IMR-90 (cell line): ENCODE results near the gene TMEM130. TPM values are rescaled to one million over a fixed set of nuclear protein-coding genes. Genes with fewer than 3 reads are reported as not detected.

Experiments
- ATAC-seq: fragments of 200-7000 bp; cut with Tn5 transposase; 2 replicates; pipeline ENCODE4 v1.9.1; 2020; ENCODE audit warnings: low read depth, mild to moderate bottlenecking, moderate library complexity
- BruUV-seq: library from RNA; stranded (reverse); fragments of 400-500 nt; replicated peaks from 2 replicates; lab custom pipeline; 2021; lab: Mats Ljungman, UMichigan
- CTCF ChIA-PET: fragments of 300-600 bp; formaldehyde crosslinking; extraction: SDS; loops from one replicate; lab custom pipeline; 2021; ENCODE audit warnings: antibody characterized with exemption; lab: Yijun Ruan, JAX
- POLR2A ChIA-PET: fragments of 300-600 bp; sonication (Branson Sonifier 250); formaldehyde crosslinking; loops from one replicate; lab custom pipeline; 2022; ENCODE audit warnings: antibody characterized with exemption; ENCODE audit not compliant: unreplicated experiment; lab: Charles Lee
- DNase-seq: peaks from one replicate; pipeline ENCODE4 v3.0.0; 2013
- H2AFZ ChIP-seq: replicated peaks from 2 replicates; pipeline ENCODE3; 2013; ENCODE audit warnings: low read length, mild to moderate bottlenecking; ENCODE audit not compliant: poor library complexity
- H2AK5ac ChIP-seq: 2 replicates; pipeline ENCODE4 v1.6.1; 2013; ENCODE audit warnings: low read depth, low read length, inconsistent platforms
- H2AK9ac ChIP-seq: replicated peaks from 2 replicates; pipeline ENCODE3; 2013; ENCODE audit warnings: mild to moderate bottlenecking, low read depth, low read length, moderate library complexity; ENCODE audit not compliant: poor library complexity
- H2BK120ac ChIP-seq: 2 replicates; pipeline ENCODE4 v1.6.1; 2013; ENCODE audit warnings: low read depth, low read length, inconsistent platforms
- H2BK15ac ChIP-seq: 3 replicates; pipeline ENCODE4 v1.6.1; 2013; ENCODE audit warnings: low read depth, low read length, inconsistent platforms
- H2BK20ac ChIP-seq: 2 replicates; pipeline ENCODE4 v1.6.1; 2013; ENCODE audit warnings: low read depth, mild to moderate bottlenecking, inconsistent platforms, low read length, moderate library complexity
- H2BK5ac ChIP-seq: 2 replicates; pipeline ENCODE4 v1.6.1; 2013; ENCODE audit warnings: mild to moderate bottlenecking, low read depth, low read length, inconsistent platforms; ENCODE audit not compliant: poor library complexity, severe bottlenecking
- H3K14ac ChIP-seq: replicated peaks from 2 replicates; pipeline ENCODE4 v1.6.1; 2013; ENCODE audit warnings: low read depth, low read length, inconsistent platforms
- H3K18ac ChIP-seq: 2 replicates; pipeline ENCODE4 v1.6.1; 2013; ENCODE audit warnings: low read depth, low read length, control low read depth
- H3K23ac ChIP-seq: 2 replicates; pipeline ENCODE4 v1.6.1; 2013; ENCODE audit warnings: low read depth, low read length, inconsistent platforms
- H3K27ac ChIP-seq: 2 replicates; pipeline ENCODE4 v1.5.1; 2013; ENCODE audit warnings: mild to moderate bottlenecking, control low read depth, low read length; ENCODE audit not compliant: insufficient read depth
- H3K27me3 ChIP-seq: 2 replicates; pipeline ENCODE4 v1.6.1; 2013; ENCODE audit warnings: low read length; ENCODE audit not compliant: control insufficient read depth, insufficient read depth
- H3K36me3 ChIP-seq: 2 replicates; pipeline ENCODE4 v1.6.1; 2013; ENCODE audit warnings: low read length, mixed read lengths; ENCODE audit not compliant: control insufficient read depth, insufficient read depth
- H3K4ac ChIP-seq: 2 replicates; pipeline ENCODE4 v1.6.1; 2013; ENCODE audit warnings: low read depth, low read length, inconsistent platforms
- H3K4me1 ChIP-seq: 2 replicates; pipeline ENCODE4 v1.6.1; 2013; ENCODE audit warnings: low read length, mixed read lengths; ENCODE audit not compliant: control insufficient read depth, insufficient read depth
- H3K4me2 ChIP-seq: 2 replicates; pipeline ENCODE4 v1.6.1; 2013; ENCODE audit warnings: low read depth, mild to moderate bottlenecking, control low read depth, low read length, moderate library complexity
- H3K4me3 ChIP-seq: 2 replicates; pipeline ENCODE4 v1.5.1; 2013; ENCODE audit warnings: low read depth, mild to moderate bottlenecking, control low read depth, low read length, moderate library complexity; ENCODE audit not compliant: insufficient read depth
- H3K56ac ChIP-seq: 2 replicates; pipeline ENCODE4 v1.6.1; 2013; ENCODE audit warnings: low read length, inconsistent platforms; ENCODE audit not compliant: insufficient read depth; ENCODE audit errors: extremely low read depth
- H3K79me1 ChIP-seq, 2 experiments: 2 replicates each; pipeline ENCODE4 v1.6.1; 2013; ENCODE audit warnings: low read length in 2 of 2, inconsistent platforms in 1 of 2, low read depth in 1 of 2
- H3K9ac ChIP-seq: 2 replicates; pipeline ENCODE4 v1.6.1; 2013; ENCODE audit warnings: low read depth, low read length, control low read depth
- H3K9me1 ChIP-seq: 2 replicates; pipeline ENCODE4 v1.6.1; 2013; ENCODE audit warnings: low read length, inconsistent platforms; ENCODE audit not compliant: insufficient read depth
- H3K9me3 ChIP-seq: 2 replicates; pipeline ENCODE4 v1.6.1; 2013; ENCODE audit warnings: low read length; ENCODE audit not compliant: control insufficient read depth, insufficient read depth
- H4K20me1 ChIP-seq: 2 replicates; pipeline ENCODE4 v1.6.1; 2013; ENCODE audit warnings: low read length, inconsistent platforms; ENCODE audit not compliant: insufficient read depth
- H4K5ac ChIP-seq: 2 replicates; pipeline ENCODE4 v1.6.1; 2013; ENCODE audit warnings: mild to moderate bottlenecking, low read depth, low read length, control low read depth
- H4K8ac ChIP-seq, 2 experiments: 2 replicates each; pipeline ENCODE4 v1.6.1; 2013; ENCODE audit warnings: low read depth in 2 of 2, low read length in 2 of 2, control low read depth in 1 of 2, inconsistent platforms in 1 of 2
- H4K91ac ChIP-seq: 2 replicates; pipeline ENCODE4 v1.6.1; 2013; ENCODE audit warnings: low read depth, low read length, inconsistent platforms; ENCODE audit not compliant: insufficient read depth
- BHLHE40 ChIP-seq: fragments of 150-350 bp; IDR thresholded peaks from 2 replicates; pipeline ENCODE4 v1.6.1; 2016; ENCODE audit warnings: mild to moderate bottlenecking, low read depth, low read length
- CEBPB ChIP-seq: IDR thresholded peaks from 2 replicates; pipeline ENCODE4 v1.6.1; 2012; ENCODE audit warnings: low read depth, low read length, improper control_type of control experiment
- CHD1 ChIP-seq: IDR thresholded peaks from 2 replicates; pipeline ENCODE4 v1.6.1; 2012; ENCODE audit warnings: low read depth, low read length, improper control_type of control experiment
- FOS ChIP-seq: fragments of 150-350 bp; IDR thresholded peaks from 2 replicates; pipeline ENCODE4 v1.6.1; 2016; ENCODE audit warnings: low read depth, low read length
- MAFK ChIP-seq: IDR thresholded peaks from 2 replicates; pipeline ENCODE4 v1.6.1; 2012; ENCODE audit warnings: low read depth, low read length, improper control_type of control experiment
- MXI1 ChIP-seq: IDR thresholded peaks from 2 replicates; pipeline ENCODE4 v1.6.1; 2012; ENCODE audit warnings: low read depth, mild to moderate bottlenecking, low read length, moderate library complexity, borderline replicate concordance
- POLR2A ChIP-seq: IDR thresholded peaks from 2 replicates; pipeline ENCODE4 v1.6.1; 2012; ENCODE audit warnings: mild to moderate bottlenecking, low read depth, low read length
- RCOR1 ChIP-seq: IDR thresholded peaks from 2 replicates; pipeline ENCODE4 v1.6.1; 2012; ENCODE audit warnings: mild to moderate bottlenecking, low read length, improper control_type of control experiment; ENCODE audit not compliant: insufficient replicate concordance
- RFX5 ChIP-seq: IDR thresholded peaks from 2 replicates; pipeline ENCODE4 v1.8.0; 2012; ENCODE audit warnings: low read depth, mild to moderate bottlenecking, low read length, moderate library complexity
- SMC3 ChIP-seq: fragments of 150-350 bp; IDR thresholded peaks from 2 replicates; pipeline ENCODE4 v1.6.1; 2016; ENCODE audit warnings: low read depth, mild to moderate bottlenecking, antibody characterized with exemption, low read length, moderate library complexity
- WGBS, 2 experiments: methylation state at CpG; one replicate each; pipeline versions ENCODE4 v1.1.5 to v1.1.7; 2013; ENCODE audit warnings: missing lambda C conversion rate in 2 of 2; ENCODE audit not compliant: insufficient read length in 1 of 2; ENCODE audit errors: extremely low coverage in 2 of 2; 5-methylcytosine and 5-hydroxymethylcytosine counted together
- dilution Hi-C: fragments of 300-500 bp; cut with HindIII; formaldehyde crosslinking; loops from one replicate; pipeline ENCODE4 v1.14.3; 2018; ENCODE audit warnings: low sequenced_read_pairs; ENCODE audit not compliant: unreplicated experiment
- in situ Hi-C: fragments of 300-500 bp; cut with MboI; formaldehyde crosslinking; loops from 3 replicates; pipeline ENCODE4 v1.14.3; 2019; ENCODE audit warnings: low sequenced_read_pairs, inconsistent platforms, mixed read lengths
- intact Hi-C: fragments of 100-400 bp; cut with micrococcal nuclease; formaldehyde crosslinking; loops from 2 replicates; pipeline ENCODE4 v1.10.0; 2022
- polyA plus RNA-seq, 3 experiments: library from polyadenylated mRNA; depleted of rRNA; stranded (reverse); fragments of >200 nt; gene quantifications; 2 replicates each; pipeline ENCODE4 v1.2.3, GENCODE V29; 2012; ENCODE audit warnings: low replicate concordance in 1 of 3
- total RNA-seq: library from RNA; depleted of rRNA; stranded (reverse); fragments of >200 nt; gene quantifications from 2 replicates; pipeline ENCODE4 v1.2.3, GENCODE V29; 2012
- TF ChIP-seq, protein P1 (sequence below): fragments of 150-350 bp; IDR thresholded peaks from 2 replicates; pipeline ENCODE4 v1.6.1; 2016; ENCODE audit warnings: low read depth, mild to moderate bottlenecking, low read length, moderate library complexity, borderline replicate concordance
- TF ChIP-seq, protein P2 (sequence below): conservative IDR thresholded peaks from 2 replicates; pipeline ENCODE4 v1.5.1; 2012; ENCODE audit warnings: mild to moderate bottlenecking, low read depth, low read length, improper control_type of control experiment
- TF ChIP-seq, protein P3 (sequence below): fragments of 150-350 bp; IDR thresholded peaks from 2 replicates; pipeline ENCODE4 v1.6.1; 2017; ENCODE audit warnings: mild to moderate bottlenecking, antibody characterized with exemption, low read length, low read depth

The TMEM130 gene
- total and polyA plus RNA-seq, 2 of the 4 experiments (the other 2 are of a cell fraction) = 1.1 to 14.8 TPM

DNA sequence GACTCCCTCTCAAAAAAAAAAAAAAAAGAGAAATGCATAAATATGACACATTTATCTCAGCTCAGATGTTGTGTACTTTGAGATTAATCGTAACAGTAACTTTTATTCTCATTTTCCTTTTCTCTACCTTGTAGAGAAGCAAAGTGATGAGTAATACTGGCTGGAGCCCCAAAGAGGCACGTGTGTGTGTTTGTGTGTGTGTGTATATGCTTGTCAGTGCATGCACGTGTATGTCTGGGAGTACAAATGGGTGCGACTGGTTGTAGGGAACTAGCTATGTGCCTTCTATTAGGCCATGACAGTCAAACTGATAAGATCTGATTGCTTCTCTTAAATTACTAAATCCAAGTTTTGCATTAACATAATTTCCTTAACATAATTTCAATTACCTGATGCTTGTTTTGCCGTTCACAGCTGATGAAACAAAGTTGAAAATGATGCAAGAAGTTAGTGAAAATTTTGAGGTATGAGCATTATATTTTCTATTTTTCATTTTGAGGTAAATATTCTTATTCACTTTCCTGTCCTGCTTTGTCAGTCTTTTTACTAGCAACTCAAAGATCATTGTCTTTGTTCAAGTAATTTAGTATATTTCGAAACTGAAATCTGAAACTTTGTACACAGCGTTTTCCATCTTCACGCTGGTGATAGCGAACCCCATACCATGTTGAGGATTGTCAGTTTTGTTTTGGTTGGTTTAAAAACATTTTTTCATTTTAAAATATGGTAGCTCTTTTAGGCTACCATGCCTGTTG, 11.9 kb upstream of the TMEM130 start (continued):
- no peak for TF ChIP-seq POLR2A

DNA sequence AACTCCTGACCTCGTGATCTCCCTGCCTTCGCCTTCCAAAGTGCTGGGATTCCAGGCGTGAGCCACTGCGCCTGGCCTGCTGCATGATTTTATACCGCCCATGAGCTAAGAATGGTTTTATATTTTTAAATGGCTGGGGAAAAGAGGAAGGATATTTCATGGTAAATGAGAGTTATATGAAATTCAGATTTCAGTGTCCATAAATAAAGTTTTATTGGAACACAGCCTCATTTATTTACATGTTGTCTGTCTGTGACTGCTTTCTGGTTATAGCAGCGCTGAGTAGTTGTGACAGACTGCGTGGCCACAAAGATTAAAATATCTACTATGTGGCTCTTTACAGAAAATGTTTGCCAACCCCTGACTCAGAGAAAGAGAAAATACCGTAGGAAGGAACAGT, 10.7 kb upstream of the TMEM130 start:
- Histone ChIP-seq H2AK9ac (no peak overlapping the region), H3K4me2 (no peak overlapping the region), H2BK20ac (no peak overlapping the region), H4K5ac (no peak overlapping the region), H2BK120ac (no peak overlapping the region), H3K9me1 (peaks cover 5% of the 10 kb centered on the region; the same call in 1 of the 2 replicates), H2AK5ac (no peak overlapping the region), H3K14ac (no peak overlapping the region), H3K4me3 (no peak overlapping the region), H4K20me1 (peaks cover 18% of the 10 kb centered on the region), H3K27me3 (no peaks in the 10 kb centered on the region), H3K4ac (no peak overlapping the region), H2AFZ (no peak overlapping the region), H3K23ac (no peak overlapping the region), H4K91ac (no peak overlapping the region), H3K18ac (no peak overlapping the region), H3K9me3 (no peaks in the 10 kb centered on the region), H3K56ac (no peak overlapping the region), H2BK5ac (no peak overlapping the region), H3K79me1 (peaks cover 24 to 34% of the 10 kb centered on the region in 2 experiments), H2BK15ac (no peak overlapping the region), H4K8ac (no peak overlapping the region), H3K4me1 (peaks cover 9% of the 10 kb centered on the region), H3K36me3 (peaks cover 26% of the 10 kb centered on the region), H3K27ac (no peak overlapping the region), H3K9ac (no peak overlapping the region)
- no TSS peak for BruUV-seq
- DNase-seq (no peak), ATAC-seq (no peak)
- dilution Hi-C loops = no loop called here
- WGBS, 2 experiments = no CpG with 5 or more reads among the region's 8 CpGs
- CTCF ChIA-PET = no interaction called here
- in situ Hi-C loops = no loop called here
- intact Hi-C loops = no loop called here
- TF ChIP-seq SMC3 (no peak), POLR2A (no peak), RFX5 (no peak), BHLHE40 (no peak), FOS (no peak), MXI1 (no peak), CEBPB (no peak), MAFK (no peak), CHD1 (no peak), RCOR1 (no peak)
- TF ChIP-seq, protein P1, sequence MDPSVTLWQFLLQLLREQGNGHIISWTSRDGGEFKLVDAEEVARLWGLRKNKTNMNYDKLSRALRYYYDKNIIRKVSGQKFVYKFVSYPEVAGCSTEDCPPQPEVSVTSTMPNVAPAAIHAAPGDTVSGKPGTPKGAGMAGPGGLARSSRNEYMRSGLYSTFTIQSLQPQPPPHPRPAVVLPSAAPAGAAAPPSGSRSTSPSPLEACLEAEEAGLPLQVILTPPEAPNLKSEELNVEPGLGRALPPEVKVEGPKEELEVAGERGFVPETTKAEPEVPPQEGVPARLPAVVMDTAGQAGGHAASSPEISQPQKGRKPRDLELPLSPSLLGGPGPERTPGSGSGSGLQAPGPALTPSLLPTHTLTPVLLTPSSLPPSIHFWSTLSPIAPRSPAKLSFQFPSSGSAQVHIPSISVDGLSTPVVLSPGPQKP = no peak
- TF ChIP-seq, protein P2, sequence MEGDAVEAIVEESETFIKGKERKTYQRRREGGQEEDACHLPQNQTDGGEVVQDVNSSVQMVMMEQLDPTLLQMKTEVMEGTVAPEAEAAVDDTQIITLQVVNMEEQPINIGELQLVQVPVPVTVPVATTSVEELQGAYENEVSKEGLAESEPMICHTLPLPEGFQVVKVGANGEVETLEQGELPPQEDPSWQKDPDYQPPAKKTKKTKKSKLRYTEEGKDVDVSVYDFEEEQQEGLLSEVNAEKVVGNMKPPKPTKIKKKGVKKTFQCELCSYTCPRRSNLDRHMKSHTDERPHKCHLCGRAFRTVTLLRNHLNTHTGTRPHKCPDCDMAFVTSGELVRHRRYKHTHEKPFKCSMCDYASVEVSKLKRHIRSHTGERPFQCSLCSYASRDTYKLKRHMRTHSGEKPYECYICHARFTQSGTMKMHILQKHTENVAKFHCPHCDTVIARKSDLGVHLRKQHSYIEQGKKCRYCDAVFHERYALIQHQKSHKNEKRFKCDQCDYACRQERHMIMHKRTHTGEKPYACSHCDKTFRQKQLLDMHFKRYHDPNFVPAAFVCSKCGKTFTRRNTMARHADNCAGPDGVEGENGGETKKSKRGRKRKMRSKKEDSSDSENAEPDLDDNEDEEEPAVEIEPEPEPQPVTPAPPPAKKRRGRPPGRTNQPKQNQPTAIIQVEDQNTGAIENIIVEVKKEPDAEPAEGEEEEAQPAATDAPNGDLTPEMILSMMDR = no peak
- TF ChIP-seq, protein P3, sequence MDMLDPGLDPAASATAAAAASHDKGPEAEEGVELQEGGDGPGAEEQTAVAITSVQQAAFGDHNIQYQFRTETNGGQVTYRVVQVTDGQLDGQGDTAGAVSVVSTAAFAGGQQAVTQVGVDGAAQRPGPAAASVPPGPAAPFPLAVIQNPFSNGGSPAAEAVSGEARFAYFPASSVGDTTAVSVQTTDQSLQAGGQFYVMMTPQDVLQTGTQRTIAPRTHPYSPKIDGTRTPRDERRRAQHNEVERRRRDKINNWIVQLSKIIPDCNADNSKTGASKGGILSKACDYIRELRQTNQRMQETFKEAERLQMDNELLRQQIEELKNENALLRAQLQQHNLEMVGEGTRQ = no peak
- POLR2A ChIA-PET = no interaction called here
